Smooth muscle cell (in vitro differentiated cells): ENCODE data around the gene FHIT. TPM values are rescaled to one million over a fixed set of nuclear protein-coding genes. Genes with fewer than 3 reads are reported as not detected.
"Not testable (repeated sequence)": the region's sequence is repeated elsewhere in the genome, so short reads cannot be mapped to it uniquely, and the experiment has no call there.

Experiments used
- DNase-seq: peaks from one replicate; lab custom pipeline; 2025; ENCODE audit not compliant: unreplicated experiment; lab: John Stamatoyannopoulos, UW
- H2AFZ ChIP-seq: fragments of 200-600 bp; sonication (generic); 2 replicates; pipeline ENCODE4 v1.6.0; 2016; ENCODE audit warnings: antibody characterized with exemption, low read depth, mild to moderate bottlenecking
- H3F3A ChIP-seq: fragments of 200-600 bp; sonication (generic); 2 replicates; pipeline ENCODE4 v1.6.0; 2017; ENCODE audit warnings: antibody characterized with exemption, low read depth
- H3K27ac ChIP-seq: fragments of 200-600 bp; sonication (generic); 2 replicates; pipeline ENCODE4 v1.5.1; 2016; ENCODE audit warnings: low read depth, mild to moderate bottlenecking
- H3K27me3 ChIP-seq: fragments of 200-600 bp; sonication (generic); 2 replicates; pipeline ENCODE4 v1.6.1; 2016; ENCODE audit warnings: low read depth, mild to moderate bottlenecking
- H3K36me3 ChIP-seq: fragments of 200-600 bp; sonication (generic); 2 replicates; pipeline ENCODE4 v1.5.1; 2016; ENCODE audit warnings: low read depth
- H3K4me1 ChIP-seq: fragments of 200-600 bp; sonication (generic); 2 replicates; pipeline ENCODE4 v1.5.1; 2016; ENCODE audit warnings: low read depth
- H3K4me2 ChIP-seq: fragments of 200-600 bp; sonication (generic); 2 replicates; pipeline ENCODE4 v1.6.0; 2016; ENCODE audit warnings: mild to moderate bottlenecking
- H3K4me3 ChIP-seq: fragments of 200-600 bp; sonication (generic); 2 replicates; pipeline ENCODE4 v1.5.1; 2016; ENCODE audit warnings: mild to moderate bottlenecking
- H3K79me2 ChIP-seq: fragments of 200-600 bp; sonication (generic); 2 replicates; pipeline ENCODE4 v1.6.0; 2016; ENCODE audit warnings: low read depth, mild to moderate bottlenecking
- H3K9ac ChIP-seq: fragments of 200-600 bp; sonication (generic); 2 replicates; pipeline ENCODE4 v1.6.0; 2016; ENCODE audit warnings: low read depth
- H3K9me3 ChIP-seq: fragments of 200-600 bp; sonication (generic); replicated peaks from 2 replicates; pipeline ENCODE4 v1.5.1; 2016; ENCODE audit warnings: low read depth
- H4K20me1 ChIP-seq: fragments of 200-600 bp; sonication (generic); 2 replicates; pipeline ENCODE4 v1.6.0; 2016; ENCODE audit warnings: low read depth
- CTCF ChIP-seq: fragments of 200-600 bp; sonication (generic); IDR thresholded peaks from 2 replicates; pipeline ENCODE4 v1.5.1; 2017; ENCODE audit warnings: borderline replicate concordance, mild to moderate bottlenecking, antibody characterized with exemption; ENCODE audit not compliant: insufficient read depth, poor library complexity, severe bottlenecking
- WGBS: methylation state at CpG from one replicate; pipeline ENCODE4 v1.1.7; 2016; ENCODE audit warnings: low lambda C conversion rate; 5-methylcytosine and 5-hydroxymethylcytosine counted together
- polyA plus RNA-seq: library from polyadenylated mRNA; unstranded; fragments of >200 nt; fragmentation: Nextera tagmentation; extraction: Ambion mirVana; gene quantifications from 2 replicates; pipeline ENCODE4 v1.2.1, GENCODE V29; 2016
- total RNA-seq: library from RNA; depleted of rRNA; stranded (reverse); fragments of >200 nt; gene quantifications from 2 replicates; pipeline ENCODE4 v1.2.3, GENCODE V29; 2014

The FHIT gene
- total and polyA plus RNA-seq, 2 experiments from 2014 or later = 5.9 to 6.7 TPM

- Histone ChIP-seq H2AFZ (no peak overlapping the region), H3K27me3 (no peaks in the 10 kb centered on the region), H3K9ac (no peak overlapping the region), H3K4me2 (no peak overlapping the region), H3K36me3 (no peaks in the 10 kb centered on the region), H3K27ac (no peak overlapping the region), H3K79me2 (no peaks in the 10 kb centered on the region), H3K4me1 (no peaks in the 10 kb centered on the region), H3F3A (no peaks in the 10 kb centered on the region), H3K9me3 (no peaks in the 10 kb centered on the region), H3K4me3 (no peak overlapping the region), H4K20me1 (no peaks in the 10 kb centered on the region)
- 91% methylated on average over 7 of the region's 7 CpGs for WGBS
- no peak for TF ChIP-seq CTCF
- DNase-seq = no peak
These were observed 28.8 kb downstream of the FHIT start for GRCh38 chr3:61222467-61222866.

- H3F3A ChIP-seq = no peaks in the 10 kb centered on the region
- H3K4me3 ChIP-seq = no peak overlapping the region
- no peak overlapping the region for H3K9ac ChIP-seq
- H3K36me3 ChIP-seq = no peaks in the 10 kb centered on the region
- no peaks in the 10 kb centered on the region for H3K27me3 ChIP-seq
- H4K20me1 ChIP-seq = no peaks in the 10 kb centered on the region
- no peak overlapping the region for H3K27ac ChIP-seq
- no peaks in the 10 kb centered on the region for H3K9me3 ChIP-seq
- 93% methylated on average over 6 of the region's 6 CpGs for WGBS
- H3K79me2 ChIP-seq = no peaks in the 10 kb centered on the region
- TF ChIP-seq CTCF = no peak
- no peaks in the 10 kb centered on the region for H3K4me1 ChIP-seq
- no peak overlapping the region for H3K4me2 ChIP-seq
- H2AFZ ChIP-seq = no peak overlapping the region
- no peak for DNase-seq
These were observed 29.4 kb downstream of the FHIT start for GRCh38 chr3:61221759-61222362.

GRCh38 chr3:61218504-61218903 is 32.7 kb downstream of the FHIT start:
- TF ChIP-seq CTCF = no peak
- Histone ChIP-seq H3K27ac (no peak overlapping the region), H3F3A (no peaks in the 10 kb centered on the region), H3K4me3 (no peak overlapping the region), H3K79me2 (no peaks in the 10 kb centered on the region), H3K27me3 (no peaks in the 10 kb centered on the region), H3K36me3 (no peaks in the 10 kb centered on the region), H3K4me1 (no peaks in the 10 kb centered on the region), H3K9me3 (no peaks in the 10 kb centered on the region), H2AFZ (no peak overlapping the region), H3K4me2 (no peak overlapping the region), H4K20me1 (no peaks in the 10 kb centered on the region), H3K9ac (no peak overlapping the region)
- WGBS = 94% methylated on average over 4 of the region's 4 CpGs
- DNase-seq = no peak

- not testable (repeated sequence) for H3K9ac ChIP-seq, H3F3A ChIP-seq, H3K9me3 ChIP-seq, H3K4me2 ChIP-seq, H3K27me3 ChIP-seq, H2AFZ ChIP-seq, H3K4me1 ChIP-seq, H3K36me3 ChIP-seq, DNase-seq, H3K79me2 ChIP-seq, H3K27ac ChIP-seq, H3K4me3 ChIP-seq, H4K20me1 ChIP-seq
- WGBS = 94% methylated on average over 3 of the region's 3 CpGs
These were observed 35.1 kb downstream of the FHIT start for GRCh38 chr3:61216171-61216570.
